T-helper 1 cell treated with Interleukin-12 subunit alpha and Interleukin-12 subunit beta and Interleukin-4 antibody, amounts not matched to agents 30 ng/mL and 1 ng/mL, for 36 hours (primary cell): ENCODE data around the gene FUT4. TPM values are rescaled to one million over a fixed set of nuclear protein-coding genes. Genes with fewer than 3 reads are reported as not detected.
"Not testable (repeated sequence)": the region's sequence is repeated elsewhere in the genome, so short reads cannot be mapped to it uniquely, and the experiment has no call there.

Experiments used
- intact Hi-C: fragments of 100-400 bp; cut with micrococcal nuclease; formaldehyde crosslinking; loops from one replicate; pipeline ENCODE4 v1.15.1; 2024
- total RNA-seq: library from RNA; stranded (reverse); gene quantifications from 2 replicates; pipeline ENCODE4 v1.2.3, GENCODE V29; 2022

The FUT4 gene
- total RNA-seq, 1 donor from 2014 or later = 7.1 TPM

GRCh38 chr11:94563176-94563847, 19.6 kb downstream of the FUT4 start:
- intact Hi-C loops = no loop called here

DNA sequence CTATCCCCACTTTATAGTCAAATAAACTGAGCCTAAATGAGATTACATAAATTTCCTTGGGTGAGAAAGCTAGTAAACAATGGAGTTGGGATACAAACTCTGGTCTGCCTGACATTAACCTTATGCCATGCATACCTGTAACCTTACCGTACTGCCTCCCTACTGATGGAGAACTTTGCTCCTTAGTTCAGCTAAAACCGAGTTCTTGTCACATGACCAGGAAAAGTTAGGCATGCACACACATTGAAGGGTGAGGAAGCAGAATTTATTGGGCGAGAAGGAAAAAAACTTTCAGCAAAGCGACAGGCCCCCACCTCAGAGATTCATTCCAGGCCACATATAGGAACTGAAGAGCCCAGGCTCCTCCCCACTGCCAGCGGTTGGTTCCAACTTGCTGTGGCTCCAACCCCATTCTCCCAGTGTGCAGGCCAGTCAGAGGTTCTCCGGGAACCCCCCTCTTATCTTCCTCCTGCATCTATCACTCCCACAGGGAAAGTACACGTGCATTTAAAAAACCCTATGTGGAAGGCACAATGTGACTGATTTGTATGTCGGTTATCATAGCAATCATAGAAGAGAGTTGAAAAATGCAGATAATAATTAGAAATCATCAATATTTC, 20.2 kb downstream of the FUT4 start:
- intact Hi-C loops = no loop called here

DNA sequence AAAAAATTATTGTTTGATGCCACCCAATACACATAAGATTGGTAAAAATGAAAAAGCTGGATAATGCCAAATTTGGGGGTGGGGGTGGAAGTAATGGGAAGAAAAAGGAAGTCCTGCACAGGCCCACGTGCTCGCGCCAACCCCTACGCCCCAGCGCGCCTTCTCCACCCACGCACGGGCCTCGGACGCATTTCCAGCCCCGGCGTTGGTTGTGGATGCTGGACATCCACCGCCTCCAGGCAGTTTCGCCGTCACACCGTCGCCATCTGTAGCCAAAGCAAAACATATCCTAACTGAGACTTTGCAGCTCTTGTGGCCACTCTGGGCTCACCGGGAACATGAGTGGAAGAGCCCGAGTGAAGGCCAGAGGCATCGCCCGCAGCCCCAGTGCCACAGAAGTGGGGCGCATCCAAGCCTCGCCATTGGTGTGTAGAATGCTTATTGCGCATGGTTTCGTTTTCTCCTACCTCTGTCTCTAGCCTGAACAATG, 23.5 kb downstream of the FUT4 start, which contains the start of gene PIWIL4:
TSS of gene PIWIL4 (plus strand) at position 188 of the 490 bp plus-strand sequence. CDS start at position 339, 151 bp downstream.
- intact Hi-C loops = no loop called here

- intact Hi-C loops = no loop called here
Measured at GRCh38 chr11:94568200-94568599, 24.5 kb downstream of the FUT4 start.

GRCh38 chr11:94568717-94569116, 25.0 kb downstream of the FUT4 start:
- intact Hi-C loops = no loop called here

DNA sequence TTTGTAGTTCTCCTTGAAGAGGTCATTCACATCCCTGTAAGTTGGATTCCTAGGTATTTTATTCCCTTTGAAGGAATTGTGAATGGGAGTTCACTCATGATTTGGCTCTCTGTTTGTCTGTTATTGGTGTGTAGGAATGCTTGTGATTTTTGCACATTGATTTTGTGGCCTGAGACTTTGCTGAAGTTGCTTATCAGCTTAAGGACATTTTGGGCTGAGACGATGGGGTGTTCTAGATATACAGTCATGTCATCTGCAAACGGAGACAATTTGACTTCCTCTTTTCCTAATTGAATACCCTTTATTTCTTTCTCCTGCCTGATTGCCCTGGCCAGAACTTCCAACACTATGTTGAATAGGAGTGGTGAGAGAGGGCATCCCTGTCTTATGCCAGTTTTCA, 29.3 kb downstream of the FUT4 start:
- intact Hi-C loops = not testable (repeated sequence)

- intact Hi-C loops = no loop called here
Measured at GRCh38 chr11:94574193-94574961, 30.7 kb downstream of the FUT4 start.

GRCh38 chr11:94576306-94576705, 32.6 kb downstream of the FUT4 start:
- intact Hi-C loops = no loop called here

- intact Hi-C loops = no loop called here
Measured at GRCh38 chr11:94577841-94578240, 34.1 kb downstream of the FUT4 start.

- intact Hi-C loops = no loop called here
Measured at GRCh38 chr11:94581926-94582325, 38.2 kb downstream of the FUT4 start.

GRCh38 chr11:94583213-94583865, 39.6 kb downstream of the FUT4 start:
- intact Hi-C loops = no loop called here

DNA sequence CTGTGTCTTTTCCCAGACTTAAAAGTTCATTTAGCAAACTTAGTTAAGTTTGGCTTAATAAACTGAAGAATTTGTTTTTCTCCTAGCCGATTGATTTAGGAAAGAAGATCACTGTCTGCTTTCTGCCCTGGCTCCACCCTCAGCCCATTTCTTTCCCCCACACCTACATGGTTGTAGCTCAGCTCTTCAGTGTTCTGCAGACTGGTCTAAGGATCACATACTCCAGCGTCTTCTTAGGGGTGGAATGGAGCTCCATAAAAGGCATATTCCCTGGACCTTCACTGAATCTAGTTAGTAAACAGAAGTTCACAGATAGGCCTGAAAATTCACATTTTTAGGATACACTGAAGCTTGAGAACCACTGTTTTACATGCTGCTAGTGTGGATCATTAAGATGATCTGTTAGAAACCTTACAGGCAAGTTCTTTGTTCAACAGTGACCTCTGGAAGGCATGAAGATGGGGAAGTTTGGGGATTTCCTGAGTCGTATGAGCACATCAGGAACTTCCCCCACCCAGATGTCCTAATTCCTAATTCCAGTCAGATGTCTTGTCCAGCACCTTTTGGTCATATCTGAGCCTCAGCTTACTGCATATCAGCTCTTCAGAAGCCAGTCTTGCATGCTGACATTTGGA, 40.3 kb downstream of the FUT4 start:
- intact Hi-C loops = no loop called here

GRCh38 chr11:94584978-94585377, 41.3 kb downstream of the FUT4 start:
- intact Hi-C loops = no loop called here

GRCh38 chr11:94585399-94585798, 41.7 kb downstream of the FUT4 start:
- intact Hi-C loops = no loop called here

DNA sequence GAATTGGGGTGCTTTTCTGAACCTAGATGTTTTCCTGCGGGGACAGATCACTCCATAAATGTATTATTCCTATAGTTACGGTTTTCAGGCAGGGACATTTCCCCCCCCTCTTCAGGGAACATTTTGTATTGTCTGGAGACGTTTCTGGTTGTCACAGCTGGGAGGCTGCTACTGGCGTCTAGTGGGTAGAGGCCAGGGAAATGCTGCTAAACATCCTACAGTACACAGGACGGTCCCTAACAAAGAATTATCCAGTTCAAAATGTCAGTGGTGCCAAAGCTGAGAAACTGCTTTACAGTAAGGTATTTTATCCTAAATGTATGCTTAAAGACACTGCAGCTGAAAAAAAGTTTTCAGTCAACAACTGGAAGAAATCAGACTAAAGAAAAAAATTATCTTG, 42.8 kb downstream of the FUT4 start:
- intact Hi-C loops = no loop called here

DNA sequence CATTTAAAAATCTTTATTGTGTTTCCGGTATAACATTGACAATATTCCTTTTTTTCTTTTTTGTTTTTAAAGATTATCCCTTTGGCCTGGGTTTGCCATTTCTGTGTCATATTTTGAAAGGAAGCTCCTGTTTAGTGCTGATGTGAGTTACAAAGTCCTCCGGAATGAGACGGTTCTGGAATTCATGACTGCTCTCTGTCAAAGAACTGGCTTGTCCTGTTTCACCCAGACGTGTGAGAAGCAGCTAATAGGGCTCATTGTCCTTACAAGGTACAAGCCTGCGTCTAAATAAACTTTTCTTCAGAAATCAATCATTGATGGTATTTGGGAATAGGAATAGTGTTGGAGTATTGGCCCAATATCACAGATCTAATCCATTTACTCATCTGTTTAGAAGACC, 43.3 kb downstream of the FUT4 start:
- intact Hi-C loops = no loop called here

DNA sequence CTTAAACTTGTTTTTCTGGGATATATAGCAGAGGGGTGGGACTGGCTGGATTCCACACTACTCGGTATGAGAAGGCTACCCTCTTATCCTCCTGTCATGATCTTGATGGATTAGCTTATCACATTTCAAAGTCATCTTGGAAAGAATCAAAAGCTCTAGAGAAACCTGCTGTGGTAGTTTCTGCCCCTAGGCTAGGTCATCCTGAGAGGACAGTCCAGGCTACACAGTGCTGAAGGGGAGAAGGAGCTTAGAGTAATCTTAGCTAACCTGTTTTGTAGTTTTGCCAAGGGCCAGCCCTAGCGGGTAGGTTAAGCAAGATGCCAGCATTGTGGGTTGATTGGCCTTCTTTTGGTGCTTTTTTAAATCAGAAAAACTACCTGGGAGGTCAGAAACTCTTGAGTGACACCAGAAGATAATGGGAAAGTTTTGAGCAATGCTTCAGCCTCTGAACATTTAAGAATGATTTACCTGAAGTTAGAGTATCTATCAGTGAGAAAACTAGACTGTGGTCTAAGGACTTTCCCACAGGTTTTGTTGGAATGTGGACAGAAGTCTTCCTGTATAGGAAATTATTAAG, 44.7 kb downstream of the FUT4 start:
- intact Hi-C loops = no loop called here

DNA sequence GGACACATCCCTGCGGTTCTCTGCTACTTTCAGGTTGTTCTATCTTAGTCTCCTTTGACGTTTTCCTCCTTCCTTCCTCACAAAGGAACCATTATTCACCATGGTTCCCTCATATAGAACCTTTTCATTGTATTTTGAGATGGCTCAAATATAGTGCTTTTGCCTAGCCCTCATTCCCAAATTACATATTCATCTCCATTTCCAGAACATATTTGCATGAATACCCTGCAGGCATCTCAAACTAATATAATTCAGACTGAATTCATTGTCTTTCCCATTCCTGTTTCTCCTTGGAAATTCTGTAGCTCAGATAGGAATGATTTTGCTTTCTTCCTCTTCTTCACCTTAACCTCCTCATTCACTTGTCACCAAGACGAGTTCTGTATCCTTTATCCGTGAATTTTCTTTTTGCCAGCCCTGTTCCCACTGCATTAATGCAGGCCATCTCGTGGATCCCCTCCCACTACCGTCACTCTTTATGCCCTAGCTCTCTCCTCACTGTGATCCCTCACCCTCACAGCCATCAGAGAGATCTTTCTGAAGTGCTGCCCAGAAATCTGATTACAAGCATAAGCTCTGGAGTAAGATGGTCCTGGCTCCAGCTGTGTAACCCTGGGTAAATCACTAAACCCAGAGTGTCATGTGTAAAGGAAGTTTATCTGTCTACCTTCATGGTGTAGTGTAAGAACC, 46.8 kb downstream of the FUT4 start:
- intact Hi-C loops = no loop called here

- intact Hi-C loops = no loop called here
Measured at GRCh38 chr11:94593030-94593429, 49.3 kb downstream of the FUT4 start.

DNA sequence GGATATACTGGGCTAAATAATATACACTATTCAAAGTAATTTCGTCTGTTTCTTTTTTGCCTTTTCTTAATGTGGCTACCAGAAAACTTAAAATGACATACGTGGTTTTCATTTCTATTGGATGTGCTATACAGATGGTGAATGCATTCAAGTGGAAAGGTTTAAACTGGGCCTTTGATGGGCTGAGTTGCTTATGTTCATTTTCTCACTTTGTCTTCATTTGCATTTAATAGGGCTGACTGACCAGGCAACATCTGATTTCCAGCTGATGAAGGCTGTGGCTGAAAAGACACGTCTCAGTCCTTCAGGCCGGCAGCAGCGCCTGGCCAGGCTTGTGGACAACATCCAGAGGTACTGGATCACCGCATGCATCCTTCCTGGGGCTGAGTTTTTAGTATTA, 51.4 kb downstream of the FUT4 start:
- intact Hi-C loops = no loop called here
